Suprapubic skin (tissue), 4 donors: ENCODE results near the gene BEST2.

Source experiments
- CTCF ChIP-seq, 2 donors: fragments of 200-600 bp in 1 of 2; fragments of 450-650 bp in 1 of 2; sonication (generic) in 1 of 2; IDR thresholded peaks; one replicate each; pipeline ENCODE4 v1.5.1; 2016 to 2019; ENCODE audit warnings: antibody characterized with exemption in 2 of 2, mild to moderate bottlenecking in 1 of 2, moderate library complexity in 1 of 2
- POLR2A ChIP-seq, 2 donors: fragments of 450-650 bp; IDR thresholded peaks; one replicate each; pipeline ENCODE4 v1.6.1; 2017; ENCODE audit warnings: antibody characterized with exemption in 2 of 2, mild to moderate bottlenecking in 2 of 2, moderate library complexity in 2 of 2
- POLR2AphosphoS5 ChIP-seq, 3 donors: sonication (generic); formaldehyde crosslinking; IDR thresholded peaks; one replicate each; pipeline ENCODE4 v1.6.1; 2017; ENCODE audit warnings: antibody characterized with exemption in 3 of 3

- TF ChIP-seq POLR2A (IDR thresholded peaks at IDR 0.05) (no peak), CTCF (IDR thresholded peaks at IDR 0.05) (no peak), POLR2AphosphoS5 (IDR thresholded peaks at IDR 0.05) (no peak)
Measured at GRCh38 chr19:12799742-12800465, 48.3 kb downstream of the BEST2 start.
